H1 (cell line): ENCODE data around the gene ABHD18. TPM values are rescaled to one million over a fixed set of nuclear protein-coding genes. Genes with fewer than 3 reads are reported as not detected.
A peak's percentile ranks its signal among the peaks of the same experiment; 100 is the strongest.

Source experiments
- CEBPB ChIP-seq: IDR thresholded peaks from 2 replicates; pipeline ENCODE4 v1.6.1; 2012; ENCODE audit warnings: low read depth, low read length
- E2F6 ChIP-seq: IDR thresholded peaks from 2 replicates; pipeline ENCODE4 v1.6.1; 2012; ENCODE audit warnings: inconsistent platforms
- FOSL1 ChIP-seq: IDR thresholded peaks from 2 replicates; pipeline ENCODE4 v1.6.1; 2011; ENCODE audit warnings: mild to moderate bottlenecking, low read depth, low read length, moderate library complexity; ENCODE audit not compliant: insufficient read depth
- HDAC2 ChIP-seq, 2 experiments: fragments of 300-600 bp in 1 of 2; sonication (generic) in 1 of 2; IDR thresholded peaks; 2 replicates each; pipeline ENCODE4 v1.6.1; 2011 to 2012; ENCODE audit warnings: low read depth in 2 of 2, low read length in 2 of 2, mild to moderate bottlenecking in 2 of 2, moderate library complexity in 2 of 2, borderline replicate concordance in 1 of 2, inconsistent platforms in 1 of 2
- KDM4A ChIP-seq: IDR thresholded peaks from one replicate; pipeline ENCODE4 v1.7.1; 2012; ENCODE audit warnings: low read depth, mild to moderate bottlenecking, moderate library complexity, low read length, inconsistent platforms; ENCODE audit not compliant: severe bottlenecking
- MAX ChIP-seq: IDR thresholded peaks from 2 replicates; pipeline ENCODE4 v1.6.1; 2012; ENCODE audit warnings: inconsistent platforms
- RBBP5 ChIP-seq: IDR thresholded peaks from 2 replicates; pipeline ENCODE4 v1.7.1; 2012; ENCODE audit warnings: low read depth, mild to moderate bottlenecking, inconsistent platforms, low read length, moderate library complexity, borderline replicate concordance
- SIN3A ChIP-seq, 2 experiments: IDR thresholded peaks in 1 of 2; conservative IDR thresholded peaks in 1 of 2; 2 replicates each; pipeline ENCODE4 v1.6.1; 2011 to 2012; ENCODE audit warnings: low read length in 2 of 2, improper control_type of control experiment in 1 of 2, low read depth in 1 of 2, mild to moderate bottlenecking in 1 of 2
- SP1 ChIP-seq: IDR thresholded peaks from 2 replicates; pipeline ENCODE4 v1.6.1; 2011; ENCODE audit warnings: low read depth, low read length
- SRF ChIP-seq: IDR thresholded peaks from 2 replicates; pipeline ENCODE4 v1.6.1; 2011; ENCODE audit warnings: mild to moderate bottlenecking, low read depth, low read length, moderate library complexity
- TBP ChIP-seq: IDR thresholded peaks from 2 replicates; pipeline ENCODE4 v1.6.1; 2011; ENCODE audit warnings: low read depth, low read length, improper control_type of control experiment
- polyA plus RNA-seq, 7 experiments: library from polyadenylated mRNA; depleted of rRNA in 3 of 7; stranded (reverse) in 5 of 7; unstranded in 2 of 7; fragments of >200 nt in 5 of 7; fragments of 200-250 nt in 2 of 7; gene quantifications; 1 replicate in 5 of 7; 2 replicates in 1 of 7; 4 replicates in 1 of 7; pipeline versions ENCODE4 v1.2.1 to v1.2.3, GENCODE V29; 2011 to 2013; ENCODE audit warnings: missing spikeins in 2 of 7, mixed read lengths in 2 of 7
- total RNA-seq: library from RNA; stranded (reverse); fragmentation: NEBNext Ultra II Directional; extraction: Animal tissue kit (Norgen Biotek cat#: 25700); gene quantifications from 2 replicates; pipeline ENCODE4 v1.2.1, GENCODE V29; 2021

Gene ABHD18
- total and polyA plus RNA-seq, 2 of the 8 experiments (the other 6 are each of a cell fraction or from before 2014, with no cell fraction given), result 2.7 to 17.0 TPM

GRCh38 chr4:128061566-128062536 lies 96.6 kb downstream of the ABHD18 start (continued):
- TF ChIP-seq KDM4A (peak; percentile 27), TBP (peak; percentile 49; the same call in 1 of the 2 replicates), FOSL1 (no peak), HDAC2 (IDR thresholded peaks at IDR 0.05; ENCODE audit: borderline replicate concordance in 1 of 2, low read depth in 2 of 2, low read length in 2 of 2) (peak; percentile 6 to 75; a peak in 1 of 4 replicates), E2F6 (0 out of 2 replicates have a peak, but pooled peaks have one; percentile 7), RBBP5 (0 out of 2 replicates have a peak, but pooled peaks have one; percentile 46), SIN3A (conservative IDR thresholded peaks at IDR 0.05 in 1 of 2, IDR thresholded peaks at IDR 0.05 in 1 of 2; ENCODE audit: low read depth in 1 of 2, low read length in 2 of 2) (peak in 1 of 2 experiments; percentile 57; a peak in 2 of 4 replicates), SRF (no peak), SP1 (no peak), CEBPB (no peak), MAX (peak; percentile 31)
